Measurements from ENCODE around the gene METTL16. TPM values are rescaled to one million over a fixed set of nuclear protein-coding genes. Genes with fewer than 3 reads are reported as not detected.

METTL16 gene
- total RNA-seq, 1 donor from 2014 or later: 39.3 TPM

GRCh38 chr17:2427215-2427614 lies 84.5 kb downstream of the METTL16 start:
- H3K4me1 Mint-ChIP-seq (ENCODE audit: unreplicated experiment): peaks cover 6% of the 10 kb centered on the region
- no peak overlapping the region for H3K27ac Mint-ChIP-seq
- H3K36me3 Mint-ChIP-seq: peaks cover 12% of the 10 kb centered on the region
- H3K4me3 Mint-ChIP-seq: no peak overlapping the region
- H3K27me3 Mint-ChIP-seq: no peaks in the 10 kb centered on the region
- no peak for TF ChIP-seq CTCF (conservative IDR thresholded peaks at IDR 0.05)
- H3K9me3 Mint-ChIP-seq: no peaks in the 10 kb centered on the region
- no peak for DNase-seq (ENCODE audit: extremely low spot score, unreplicated experiment)

- Mint-ChIP-seq H3K4me3 (no peak overlapping the region), H3K9me3 (no peaks in the 10 kb centered on the region), H3K36me3 (peaks cover 20% of the 10 kb centered on the region), H3K27me3 (no peaks in the 10 kb centered on the region), H3K27ac (no peak overlapping the region), H3K4me1 (ENCODE audit: unreplicated experiment) (peaks cover 6% of the 10 kb centered on the region)
- TF ChIP-seq CTCF (conservative IDR thresholded peaks at IDR 0.05): no peak
- no peak for DNase-seq (ENCODE audit: extremely low spot score, unreplicated experiment)
Measured at GRCh38 chr17:2423271-2423670, 88.4 kb downstream of the METTL16 start.

GRCh38 chr17:2421315-2422147 lies 90.2 kb downstream of the METTL16 start:
- Mint-ChIP-seq H3K4me3 (no peak overlapping the region), H3K4me1 (ENCODE audit: unreplicated experiment) (peaks cover 10% of the 10 kb centered on the region), H3K36me3 (peaks cover 17% of the 10 kb centered on the region), H3K27me3 (no peaks in the 10 kb centered on the region), H3K27ac (no peak overlapping the region), H3K9me3 (no peaks in the 10 kb centered on the region)
- TF ChIP-seq CTCF (conservative IDR thresholded peaks at IDR 0.05): peak; percentile 49
- DNase-seq (ENCODE audit: extremely low spot score, unreplicated experiment): no peak

GRCh38 chr17:2420176-2420575 lies 91.5 kb downstream of the METTL16 start:
- Mint-ChIP-seq H3K4me1 (ENCODE audit: unreplicated experiment) (peaks cover 16% of the 10 kb centered on the region), H3K27ac (no peak overlapping the region), H3K9me3 (no peaks in the 10 kb centered on the region), H3K27me3 (no peaks in the 10 kb centered on the region), H3K4me3 (no peak overlapping the region), H3K36me3 (peaks cover 14% of the 10 kb centered on the region)
- DNase-seq (ENCODE audit: extremely low spot score, unreplicated experiment): no peak
- TF ChIP-seq CTCF (conservative IDR thresholded peaks at IDR 0.05): no peak

- H3K4me1 Mint-ChIP-seq (ENCODE audit: unreplicated experiment): peaks cover 16% of the 10 kb centered on the region
- H3K4me3 Mint-ChIP-seq: no peak overlapping the region
- no peaks in the 10 kb centered on the region for H3K9me3 Mint-ChIP-seq
- no peak for DNase-seq (ENCODE audit: extremely low spot score, unreplicated experiment)
- no peak overlapping the region for H3K27ac Mint-ChIP-seq
- H3K27me3 Mint-ChIP-seq: no peaks in the 10 kb centered on the region
- no peak for TF ChIP-seq CTCF (conservative IDR thresholded peaks at IDR 0.05)
- peaks cover 11% of the 10 kb centered on the region for H3K36me3 Mint-ChIP-seq
Measured at GRCh38 chr17:2419486-2419885, 92.2 kb downstream of the METTL16 start.
